NCI-H748 treated with DMSO at 0.1 percent for 48 hours (cell line): ENCODE results near the gene NENF.
"Not testable (repeated sequence)": the region's sequence is repeated elsewhere in the genome, so short reads cannot be mapped to it uniquely, and the experiment has no call there.

ENCODE experiments used
- DNase-seq: peaks from one replicate; lab custom pipeline; 2025; lab: John Stamatoyannopoulos, UW

Gene NENF

DNA sequence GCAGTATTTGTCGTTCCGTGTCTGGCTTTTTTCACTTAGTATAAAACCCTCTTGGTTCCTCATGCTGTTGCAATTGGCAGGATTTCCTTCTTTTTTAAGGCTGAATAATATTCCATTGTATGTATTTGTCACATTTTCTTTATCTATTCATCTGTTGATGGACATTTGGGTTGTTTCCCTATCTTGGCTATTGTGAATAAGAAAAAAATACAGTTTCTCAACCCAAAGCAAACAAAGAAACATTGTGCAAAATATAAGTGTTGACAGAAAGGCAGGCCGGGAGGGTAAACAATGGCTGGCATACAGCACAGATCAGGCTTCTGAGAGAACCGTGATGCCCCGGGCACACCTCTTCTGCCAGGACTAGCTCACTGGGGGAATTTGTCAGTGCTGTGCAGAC, 26.9 kb downstream of the NENF start:
- DNase-seq: no peak

DNA sequence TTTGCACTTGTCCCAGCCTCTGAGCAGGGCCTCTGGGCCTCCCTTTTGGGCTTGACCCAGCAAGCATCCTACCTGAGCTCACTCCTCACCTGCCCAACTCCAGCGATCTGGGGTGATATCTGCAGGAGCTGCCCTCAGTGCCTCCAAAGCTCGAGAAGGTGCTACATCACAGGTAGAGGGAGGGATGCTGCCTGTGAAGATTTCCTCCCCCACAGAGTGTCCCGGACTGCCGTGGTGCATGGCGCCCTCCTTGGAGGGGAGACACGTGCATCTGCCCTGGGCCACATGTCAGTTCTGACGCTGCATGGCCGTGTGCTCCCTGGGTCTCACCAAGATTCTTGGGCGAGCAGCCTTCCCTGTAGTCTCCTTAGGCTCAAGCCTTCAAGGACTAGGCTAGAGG, 27.7 kb downstream of the NENF start:
- DNase-seq: no peak

DNA sequence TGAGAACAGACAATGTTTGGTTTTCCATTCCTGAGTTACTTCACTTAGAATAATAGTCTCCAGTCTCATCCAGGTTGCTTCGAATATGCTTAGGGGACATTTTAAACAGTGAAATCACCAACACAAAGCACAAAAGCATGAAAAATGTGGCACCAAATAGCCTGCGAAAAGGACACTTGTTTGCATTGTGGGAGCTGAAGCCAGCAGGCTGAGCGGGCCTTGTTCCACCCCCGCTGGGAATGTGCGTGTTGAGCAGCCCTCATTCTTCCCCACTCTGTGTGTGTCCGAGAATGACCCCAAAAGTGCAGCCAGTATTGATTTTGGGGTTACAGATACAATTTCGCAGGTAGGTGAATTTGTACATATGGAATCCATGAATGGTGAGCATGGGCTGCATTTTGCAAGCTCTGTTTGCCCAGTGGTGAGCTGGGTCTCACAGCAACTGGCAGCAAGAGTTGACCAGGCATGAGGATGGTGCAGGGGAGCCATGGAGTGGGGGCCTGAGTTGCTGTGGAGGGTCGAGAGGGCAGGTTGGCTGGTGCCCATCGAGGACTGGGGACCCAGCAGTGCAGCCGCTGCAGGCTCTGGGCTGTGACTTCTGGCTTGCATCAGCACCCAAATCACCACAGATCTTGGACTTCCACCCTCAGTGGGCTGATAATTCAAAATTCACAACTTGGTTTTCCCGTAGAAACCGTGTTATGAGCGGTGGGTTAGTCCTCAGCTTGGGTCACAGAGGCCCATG, 29.4 kb downstream of the NENF start:
- no peak for DNase-seq

DNA sequence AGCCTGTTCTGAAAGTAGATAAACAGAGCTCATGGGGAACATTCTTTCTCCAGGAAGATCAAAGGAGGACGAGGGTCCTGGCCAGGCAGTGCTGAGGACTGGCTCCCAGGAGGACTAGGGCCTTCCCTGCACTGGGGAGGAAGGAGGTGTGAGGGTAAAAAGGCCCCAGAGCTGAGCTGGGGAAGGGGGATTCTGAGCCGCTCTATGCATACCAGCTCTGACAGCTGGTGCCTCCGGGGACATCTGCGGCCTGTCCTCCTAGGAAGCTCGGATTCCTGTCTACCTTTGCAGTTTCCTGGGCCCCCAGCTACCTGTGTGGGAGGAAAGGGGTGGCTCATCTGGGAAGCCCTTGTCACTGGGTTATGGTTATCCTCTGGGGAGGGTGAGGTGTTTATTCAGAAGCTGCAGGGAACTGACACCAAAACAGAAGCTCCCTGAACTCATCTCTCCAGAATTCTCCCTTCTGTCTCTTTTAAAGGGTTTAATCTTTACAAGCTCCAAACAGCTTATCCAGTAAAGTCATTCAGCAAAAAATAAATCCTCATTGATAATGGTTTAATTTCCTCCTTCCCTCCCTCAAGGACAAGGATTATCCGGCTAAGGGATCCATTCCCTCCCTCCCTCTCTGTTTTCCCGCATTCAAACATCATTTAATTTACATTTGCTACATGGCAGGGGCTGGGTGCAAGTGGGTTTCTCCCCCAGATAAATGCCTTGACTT, 31.0 kb downstream of the NENF start:
- no peak for DNase-seq

DNA sequence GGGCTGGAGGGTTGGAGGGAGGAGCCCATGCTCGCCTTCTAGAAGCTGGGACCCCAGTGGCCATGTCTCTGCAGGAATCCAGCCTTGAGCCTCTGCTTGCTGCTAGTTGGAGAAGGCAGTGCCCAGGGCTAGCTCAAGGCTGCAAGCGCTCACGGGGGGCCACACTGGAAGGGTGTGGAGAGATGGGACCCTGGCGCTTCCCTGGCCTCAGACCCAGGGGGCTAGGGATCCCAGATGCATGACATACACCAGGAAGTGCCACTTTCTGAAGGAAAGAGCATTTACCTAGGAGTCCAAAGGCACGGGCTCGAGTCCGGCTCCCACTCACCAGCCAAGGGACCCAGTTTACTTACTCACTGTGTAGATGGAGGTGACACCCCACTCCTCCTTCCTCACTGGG, 32.6 kb downstream of the NENF start:
- DNase-seq: no peak

DNA sequence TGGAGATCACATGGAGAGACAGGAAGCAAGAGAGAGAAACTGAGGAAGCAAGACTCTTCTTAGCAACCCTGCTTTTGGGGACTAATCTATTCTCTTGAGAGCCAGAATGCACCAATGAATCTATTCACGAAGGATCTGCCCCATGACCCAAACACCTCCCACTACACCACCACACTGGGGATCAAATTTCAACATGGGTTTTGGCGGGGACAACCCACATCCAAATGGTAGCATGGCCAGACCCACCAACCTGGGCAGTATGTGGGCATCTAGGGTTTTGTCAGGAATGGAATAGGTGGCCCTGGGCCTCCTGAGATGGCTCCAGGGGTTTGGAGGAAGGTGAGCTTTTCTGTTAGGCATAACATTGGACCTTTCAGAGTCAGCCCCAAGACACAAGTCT, 33.7 kb downstream of the NENF start:
- no peak for DNase-seq

DNA sequence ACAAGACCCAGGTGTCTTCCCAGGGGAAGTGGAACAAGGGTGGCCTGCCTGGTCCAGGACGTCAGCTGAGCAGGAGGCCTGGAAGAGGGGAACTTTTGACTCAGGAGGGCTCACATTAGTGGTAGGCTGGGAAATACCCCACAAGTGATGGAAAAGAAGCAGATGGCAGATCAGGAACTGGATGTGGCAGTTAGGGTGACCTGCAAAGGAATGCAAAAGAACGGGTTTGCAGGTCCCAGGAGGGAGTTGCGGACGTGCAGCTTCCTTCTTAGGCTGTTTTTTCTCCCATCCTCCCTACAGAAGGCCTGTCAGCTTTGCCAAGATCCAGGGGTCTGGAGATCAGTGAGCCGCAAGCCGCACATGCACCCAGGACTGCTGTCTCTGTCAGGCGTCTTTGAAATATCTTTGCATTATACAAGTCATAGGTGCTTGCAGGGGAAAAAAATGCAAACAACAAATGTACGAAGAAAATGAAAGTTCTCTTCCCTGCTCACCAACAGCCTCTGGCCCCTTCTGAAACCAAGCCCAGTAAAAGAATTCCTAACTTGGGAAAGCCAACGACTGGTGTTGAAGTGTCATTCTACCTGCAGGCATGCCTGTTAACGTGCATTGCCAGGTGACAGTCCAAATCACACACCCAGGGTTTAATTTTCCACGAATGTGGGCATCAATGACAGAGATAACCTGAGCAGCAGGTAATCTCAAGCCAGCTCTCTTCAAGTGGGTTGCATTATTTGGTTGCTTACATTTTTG, 34.4 kb downstream of the NENF start:
- no peak for DNase-seq

DNA sequence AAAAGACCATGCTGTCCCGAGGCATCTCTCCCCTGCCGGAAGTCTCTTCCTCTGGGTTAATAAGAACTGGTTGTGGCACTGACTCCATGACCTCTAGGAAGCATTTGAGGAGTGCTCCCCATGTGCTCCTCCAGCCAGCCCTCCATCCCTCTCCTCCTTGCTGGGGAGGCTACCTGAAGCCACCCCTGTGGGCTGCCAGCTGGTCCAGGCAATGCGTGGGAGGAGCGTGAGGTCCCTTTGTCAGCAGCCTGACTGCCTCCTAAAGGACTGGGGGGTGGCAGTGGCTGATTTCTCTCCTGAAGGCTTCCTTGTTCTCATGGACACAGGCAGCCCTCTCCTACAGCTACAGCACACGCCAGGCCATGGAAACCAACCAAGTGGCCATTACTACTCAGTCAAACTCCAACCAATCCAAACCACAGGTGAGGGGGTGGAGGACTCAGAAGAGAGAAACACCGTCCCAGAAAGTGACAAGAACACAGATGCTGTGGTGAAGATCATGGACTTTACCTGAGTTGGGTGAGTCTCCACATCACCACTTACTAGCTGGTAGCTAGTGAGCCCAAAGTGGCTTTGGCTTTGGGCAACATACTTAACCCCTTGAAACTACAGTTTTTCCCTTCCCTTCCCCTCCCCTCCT, 35.2 kb downstream of the NENF start:
- no peak for DNase-seq

DNA sequence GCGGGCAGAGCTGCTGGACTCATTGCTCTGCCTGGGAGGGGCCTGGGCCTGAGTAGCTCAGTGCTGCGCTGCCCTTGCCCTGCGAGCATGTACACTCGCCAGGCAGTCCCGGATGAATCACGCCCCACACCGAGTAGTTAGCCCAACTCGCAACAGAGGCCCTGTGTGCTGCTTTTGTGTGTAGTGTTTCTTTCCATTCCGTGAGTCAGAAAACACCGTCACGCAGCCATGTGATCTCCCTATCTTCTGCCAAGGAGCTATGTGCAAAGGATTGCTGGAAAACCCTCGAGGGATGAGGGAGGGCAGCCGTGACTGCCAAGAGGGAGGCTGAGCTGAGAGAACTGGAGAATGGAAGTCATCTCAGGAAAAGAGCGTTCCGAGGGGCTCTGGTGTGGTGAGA, 37.3 kb downstream of the NENF start:
- DNase-seq: no peak

DNA sequence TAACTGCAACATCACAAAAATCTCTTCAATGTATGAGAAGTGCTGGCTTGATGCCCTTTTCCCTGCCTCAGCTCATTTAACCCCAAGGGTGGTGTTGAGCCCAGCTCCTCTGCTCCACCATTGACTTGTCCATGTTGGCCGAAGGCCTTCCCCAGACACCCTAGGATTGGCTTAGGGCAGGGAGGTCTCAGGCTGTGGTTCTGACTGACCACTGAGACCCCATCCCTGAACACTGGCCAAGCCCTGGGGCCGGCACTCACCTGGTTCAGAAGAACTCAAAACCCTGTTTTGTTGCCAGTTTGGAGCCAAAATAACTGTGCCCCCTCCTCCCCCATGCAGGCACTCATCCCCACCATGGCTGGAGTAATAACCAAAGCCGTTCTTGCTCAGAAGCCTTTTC, 38.6 kb downstream of the NENF start:
- DNase-seq: no peak

DNA sequence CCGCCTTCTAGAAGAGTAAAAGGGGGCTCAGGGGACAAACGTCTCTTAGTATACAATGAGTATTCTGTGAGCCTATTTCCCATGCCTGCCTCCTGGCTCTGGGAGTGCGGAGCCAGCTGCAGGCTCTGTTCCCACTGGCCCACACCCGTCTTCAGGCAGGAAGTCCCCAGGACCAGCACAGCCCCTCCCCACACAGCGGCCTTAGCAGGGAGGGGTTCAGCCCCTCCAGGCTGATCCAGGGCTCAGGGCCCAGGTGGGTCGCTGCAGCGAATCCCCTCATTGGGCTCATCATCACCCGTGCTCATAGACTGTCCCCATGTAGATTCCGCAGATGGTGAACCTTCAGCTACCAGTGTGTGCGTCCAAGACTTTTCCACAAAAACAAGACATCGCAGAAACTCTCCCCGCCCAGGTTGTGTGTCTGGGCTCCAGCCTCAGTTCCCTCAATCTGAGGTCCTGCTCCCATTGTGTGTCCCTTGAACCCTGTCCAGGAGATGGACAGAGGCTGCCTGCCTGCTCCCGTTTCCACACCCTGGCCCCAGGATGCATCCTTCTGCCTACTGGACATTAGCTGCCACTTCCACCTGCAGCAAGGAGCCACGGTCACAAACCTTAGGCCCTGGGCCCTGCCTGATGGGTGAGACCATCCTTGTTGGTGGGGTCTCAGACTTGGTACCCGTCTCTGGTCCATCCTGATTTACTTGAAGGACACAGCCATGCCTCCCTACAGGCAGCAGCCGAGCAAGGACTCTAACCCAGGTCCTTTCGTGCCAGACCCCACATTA, 39.4 kb downstream of the NENF start:
- no peak for DNase-seq

DNA sequence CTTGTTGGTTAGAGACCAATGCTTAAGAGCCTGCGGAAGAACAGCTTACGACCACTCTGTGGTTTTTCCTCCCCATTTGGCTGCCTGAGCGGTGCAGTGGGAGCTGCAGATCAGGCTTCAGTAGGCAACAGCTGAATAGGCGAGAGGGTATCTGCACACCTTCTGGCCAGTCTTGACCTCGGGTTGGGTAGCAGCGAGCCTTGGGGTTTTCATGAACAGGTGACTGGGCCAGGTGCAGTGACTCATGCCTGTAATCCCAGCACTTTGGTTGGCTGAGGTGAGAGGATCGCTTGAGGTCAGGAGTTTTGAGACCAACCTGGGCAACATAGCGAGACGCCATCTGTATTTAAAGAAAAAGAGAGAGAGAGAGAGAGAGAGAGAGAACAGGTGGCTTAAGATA, 41.0 kb downstream of the NENF start:
- DNase-seq: no peak

DNA sequence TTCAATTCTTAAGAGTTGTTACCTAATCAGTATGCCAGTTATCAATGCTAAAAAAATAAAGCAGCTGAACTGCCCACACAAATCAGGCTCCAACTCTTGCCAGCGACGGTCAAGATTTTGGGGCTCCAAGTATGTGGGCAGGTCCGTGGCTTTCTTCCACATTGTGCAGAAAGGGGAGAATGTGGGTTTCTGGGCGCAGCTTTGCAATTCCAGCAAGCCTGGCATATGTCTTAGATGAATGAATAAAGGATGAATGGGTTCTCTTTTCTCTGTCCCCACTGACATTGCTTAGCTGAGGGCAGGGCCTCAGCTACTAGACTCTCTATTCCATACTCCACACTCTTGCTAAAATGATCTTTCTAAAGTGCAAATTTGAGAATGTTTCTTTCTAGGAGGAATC, 42.4 kb downstream of the NENF start:
- DNase-seq: no peak

DNA sequence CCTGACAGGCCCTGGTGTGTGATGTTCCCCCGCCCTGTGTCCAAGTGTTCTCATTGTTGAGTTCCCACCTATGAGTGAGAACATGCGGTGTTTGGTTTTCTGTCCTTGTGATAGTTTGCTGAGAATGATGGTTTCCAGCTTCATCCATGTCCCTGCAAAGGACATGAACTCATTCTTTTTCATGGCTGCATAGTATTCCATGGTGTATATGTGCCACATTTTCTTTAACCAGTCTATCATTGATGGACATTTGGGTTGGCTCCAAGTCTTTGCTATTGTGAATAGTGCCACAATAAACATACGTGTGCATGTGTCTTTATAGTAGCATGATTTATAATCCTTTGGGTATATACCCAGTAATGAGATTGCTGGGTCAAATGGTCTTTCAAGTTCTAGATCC, 43.1 kb downstream of the NENF start:
- not testable (repeated sequence) for DNase-seq

DNA sequence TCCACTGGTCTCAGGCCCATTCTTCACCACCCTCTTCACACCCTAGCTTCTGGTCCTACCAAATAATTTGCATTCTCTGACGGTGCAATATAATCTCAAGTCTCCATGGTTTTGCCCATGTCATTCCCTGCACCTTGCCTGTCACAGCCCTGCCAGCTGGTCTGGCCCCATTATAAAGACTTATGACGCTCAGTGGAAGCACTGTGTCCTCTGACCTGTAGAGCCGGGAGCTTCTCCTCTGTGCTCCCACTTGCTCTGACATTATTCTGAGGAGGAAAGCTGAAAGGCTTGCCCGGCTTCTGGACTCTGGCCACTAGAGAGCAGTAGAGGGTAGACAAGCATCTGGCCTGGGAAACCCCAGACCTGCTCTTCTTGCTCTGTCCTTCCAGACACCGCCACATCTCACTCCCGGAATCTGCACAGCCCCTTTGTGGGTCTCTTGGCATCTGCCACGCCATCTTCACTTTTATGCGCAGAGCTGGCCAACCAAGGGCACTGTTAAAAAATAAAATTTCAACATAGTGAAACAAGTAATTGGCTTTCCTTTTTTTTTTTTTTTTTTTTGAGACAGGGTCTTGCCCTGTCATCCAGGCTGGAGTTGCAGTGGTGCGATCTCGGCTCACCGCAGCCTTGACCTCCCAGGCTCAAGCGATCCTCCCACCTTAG, 44.4 kb downstream of the NENF start:
- peak; percentile 40 for DNase-seq

DNA sequence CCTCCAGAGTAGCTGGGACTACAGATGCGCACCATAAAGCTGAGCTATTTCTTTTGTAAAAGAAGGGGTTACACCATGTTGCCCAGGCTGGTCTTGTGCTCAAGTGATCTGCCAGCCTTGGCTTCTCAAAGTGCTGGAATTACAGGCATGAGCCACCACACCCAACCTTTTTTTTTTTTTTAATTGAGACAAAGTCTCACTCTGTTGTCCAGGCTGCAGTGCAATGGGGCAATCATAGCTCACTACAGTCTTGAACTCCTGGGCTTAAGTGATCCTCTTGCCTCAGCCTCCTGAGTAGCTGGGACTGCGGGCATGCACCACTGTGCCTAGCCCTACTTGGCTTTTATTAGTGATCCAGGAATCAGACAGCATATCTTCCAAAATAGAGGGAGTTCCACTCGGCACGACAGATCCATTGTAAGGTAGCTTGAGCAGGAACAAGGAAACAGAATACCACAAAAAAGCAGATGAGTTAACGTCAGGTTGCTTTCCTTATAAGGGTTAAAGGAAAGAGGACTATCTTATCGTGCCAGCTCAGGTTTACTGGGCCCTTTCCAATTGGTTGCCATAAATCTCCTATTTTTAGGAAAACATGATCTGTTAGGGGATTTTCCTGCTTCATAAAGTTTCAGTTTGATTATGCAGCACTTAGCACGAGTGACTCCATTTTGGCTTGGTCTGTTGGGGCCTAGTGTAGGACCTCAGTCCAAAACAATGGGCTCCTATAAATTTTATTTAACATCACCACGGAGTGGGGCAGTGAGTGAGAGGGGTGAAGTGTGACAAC, 45.2 kb downstream of the NENF start:
- no peak for DNase-seq

DNA sequence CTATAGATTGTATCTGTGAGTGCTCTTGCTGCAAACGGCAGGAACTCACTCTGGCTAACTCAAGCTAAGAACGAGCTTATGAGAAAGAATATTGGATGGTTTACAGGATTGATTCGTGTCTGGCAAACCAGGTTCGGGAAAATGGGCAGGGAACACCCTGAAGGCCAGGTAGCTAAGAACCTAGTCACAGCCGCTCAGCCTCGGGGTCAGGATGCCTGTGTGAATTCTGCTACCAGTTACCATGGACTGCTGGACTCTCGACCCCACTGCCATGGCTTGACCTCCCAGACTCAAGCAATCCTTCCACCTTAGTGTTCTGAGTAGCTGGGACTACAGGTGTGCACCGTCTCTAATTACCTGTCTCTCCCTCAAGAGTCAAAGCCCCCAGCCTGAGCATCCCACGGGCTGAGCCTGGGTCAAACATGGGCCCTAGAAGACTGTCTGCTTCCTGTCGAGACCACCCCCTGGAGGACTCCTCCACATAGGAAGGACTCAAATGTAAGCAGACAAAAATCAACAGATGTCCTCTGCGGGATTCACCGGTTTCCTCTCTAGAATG, 45.8 kb downstream of the NENF start:
- no peak for DNase-seq

DNA sequence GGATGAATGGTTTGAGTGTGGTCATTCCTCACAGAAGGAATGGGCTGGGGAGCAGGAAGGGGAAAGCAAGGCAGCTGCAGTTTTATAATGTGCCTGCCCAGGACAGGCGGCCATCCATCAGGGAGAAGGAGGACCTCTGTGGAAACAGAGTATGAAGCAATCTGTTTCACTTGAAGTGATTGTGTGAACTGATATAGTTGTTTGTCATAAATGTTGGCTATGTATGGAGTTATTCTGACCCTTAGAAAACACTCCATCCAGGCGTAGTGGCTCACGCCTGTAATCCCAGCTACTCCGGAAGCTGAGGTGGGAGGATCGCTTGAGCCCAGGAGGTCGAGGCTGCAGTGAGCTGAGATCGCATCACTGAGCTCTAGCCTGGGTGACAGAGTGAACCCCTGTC, 46.5 kb downstream of the NENF start:
- no peak for DNase-seq

DNA sequence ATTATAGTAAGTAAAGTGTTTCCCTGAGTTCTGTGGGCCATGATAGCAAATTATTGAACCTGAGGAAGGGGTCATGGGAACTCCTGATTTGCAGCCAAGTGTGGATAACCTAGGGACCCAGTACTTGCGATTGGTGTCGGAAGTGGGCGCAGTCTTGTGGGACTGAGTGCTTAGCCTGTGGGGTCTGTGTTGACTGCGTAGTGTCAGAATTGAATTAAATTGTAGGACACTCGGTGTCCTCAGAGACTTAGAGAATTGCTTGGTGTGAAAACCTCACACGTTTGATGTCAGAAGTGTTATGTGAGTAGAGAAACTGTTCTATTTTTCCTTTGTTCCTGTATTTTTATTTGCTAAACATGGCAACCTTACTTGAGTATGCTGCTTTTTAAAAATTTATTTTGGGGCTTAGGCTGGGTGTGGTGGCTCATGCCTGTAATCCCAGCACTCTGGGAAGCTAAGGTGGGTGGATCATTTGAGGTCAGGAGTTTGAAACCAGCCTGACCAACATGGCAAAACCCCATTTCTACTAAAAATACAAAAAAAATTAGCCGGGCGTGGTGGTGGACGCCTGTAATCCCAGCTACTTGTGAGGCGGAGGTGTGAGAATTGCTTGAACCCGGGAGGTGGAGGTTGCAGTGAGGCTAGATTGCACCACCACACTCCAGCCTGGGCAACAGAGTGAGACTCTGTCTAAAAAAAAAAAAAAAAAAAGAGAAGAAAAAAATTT, 48.2 kb downstream of the NENF start:
- DNase-seq: not testable (repeated sequence)

DNA sequence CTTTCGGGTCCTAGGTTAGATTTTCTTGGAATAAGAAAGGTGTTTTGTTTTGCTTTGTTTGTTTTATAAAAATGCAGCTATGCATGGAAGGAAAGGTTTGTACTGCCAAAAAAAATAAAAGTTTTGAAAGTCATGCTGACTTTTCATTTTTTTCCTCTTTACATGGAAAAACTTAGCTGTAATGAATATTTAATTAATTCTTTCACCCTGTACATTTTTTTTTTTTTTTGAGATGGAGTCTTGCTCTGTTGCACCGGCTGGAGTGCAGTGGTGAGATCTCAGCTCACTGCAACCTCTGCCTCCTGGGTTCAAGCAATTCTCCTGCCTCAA, 48.7 kb downstream of the NENF start:
- no peak for DNase-seq
